Nephron (organoid): Measurements from ENCODE around the gene NUAK1.

ENCODE experiments used
- H3K27ac Mint-ChIP-seq, 3 experiments: 2 replicates each; pipeline ENCODE4 v1.8.0; 2020; ENCODE audit warnings: mixed read lengths in 3 of 3, mild to moderate bottlenecking in 2 of 3, moderate library complexity in 1 of 3
- H3K27me3 Mint-ChIP-seq: 2 replicates; pipeline ENCODE4 v1.8.0; 2021; ENCODE audit warnings: low read depth, mild to moderate bottlenecking, moderate library complexity, mixed read lengths
- H3K36me3 Mint-ChIP-seq: 2 replicates; pipeline ENCODE4 v1.8.0; 2020; ENCODE audit warnings: low read depth, mixed read lengths
- H3K4me1 Mint-ChIP-seq: 2 replicates; pipeline ENCODE4 v1.8.0; 2020; ENCODE audit warnings: mixed read lengths
- H3K4me3 Mint-ChIP-seq, 3 experiments: 2 replicates each; pipeline ENCODE4 v1.8.0; 2020; ENCODE audit warnings: mild to moderate bottlenecking in 3 of 3, mixed read lengths in 3 of 3, moderate library complexity in 2 of 3
- H3K9me3 Mint-ChIP-seq: 2 replicates; pipeline ENCODE4 v1.8.0; 2020; ENCODE audit warnings: mixed read lengths
- TF ChIP-seq, protein P1 (sequence below), 3 experiments: fragments of 200-600 bp; sonication (generic); IDR thresholded peaks; one replicate each; pipeline ENCODE4 v1.5.0; 2021; ENCODE audit warnings: antibody characterized with exemption in 3 of 3; ENCODE audit not compliant: unreplicated experiment in 3 of 3

The NUAK1 gene

GRCh38 chr12:106074706-106075392 is 63.9 kb downstream of the NUAK1 start:
- peaks cover 64% of the 10 kb centered on the region for H3K4me1 Mint-ChIP-seq
- peak overlapping the region; percentile 43 to 73 (median 56) for H3K27ac Mint-ChIP-seq
- H3K4me3 Mint-ChIP-seq, result peak overlapping the region in 1 of 3 experiments; percentile 7
- H3K36me3 Mint-ChIP-seq, result peaks cover 41% of the 10 kb centered on the region
- H3K9me3 Mint-ChIP-seq, result no peaks in the 10 kb centered on the region
- H3K27me3 Mint-ChIP-seq, result no peaks in the 10 kb centered on the region
- TF ChIP-seq, protein P1, sequence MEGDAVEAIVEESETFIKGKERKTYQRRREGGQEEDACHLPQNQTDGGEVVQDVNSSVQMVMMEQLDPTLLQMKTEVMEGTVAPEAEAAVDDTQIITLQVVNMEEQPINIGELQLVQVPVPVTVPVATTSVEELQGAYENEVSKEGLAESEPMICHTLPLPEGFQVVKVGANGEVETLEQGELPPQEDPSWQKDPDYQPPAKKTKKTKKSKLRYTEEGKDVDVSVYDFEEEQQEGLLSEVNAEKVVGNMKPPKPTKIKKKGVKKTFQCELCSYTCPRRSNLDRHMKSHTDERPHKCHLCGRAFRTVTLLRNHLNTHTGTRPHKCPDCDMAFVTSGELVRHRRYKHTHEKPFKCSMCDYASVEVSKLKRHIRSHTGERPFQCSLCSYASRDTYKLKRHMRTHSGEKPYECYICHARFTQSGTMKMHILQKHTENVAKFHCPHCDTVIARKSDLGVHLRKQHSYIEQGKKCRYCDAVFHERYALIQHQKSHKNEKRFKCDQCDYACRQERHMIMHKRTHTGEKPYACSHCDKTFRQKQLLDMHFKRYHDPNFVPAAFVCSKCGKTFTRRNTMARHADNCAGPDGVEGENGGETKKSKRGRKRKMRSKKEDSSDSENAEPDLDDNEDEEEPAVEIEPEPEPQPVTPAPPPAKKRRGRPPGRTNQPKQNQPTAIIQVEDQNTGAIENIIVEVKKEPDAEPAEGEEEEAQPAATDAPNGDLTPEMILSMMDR (IDR thresholded peaks at IDR 0.05; ENCODE audit: unreplicated experiment in 3 of 3), result no peak

- Mint-ChIP-seq H3K27ac (peak overlapping the region; percentile 43 to 73 (median 56)), H3K27me3 (no peaks in the 10 kb centered on the region), H3K9me3 (no peaks in the 10 kb centered on the region), H3K4me3 (no peak overlapping the region), H3K36me3 (peaks cover 41% of the 10 kb centered on the region), H3K4me1 (peaks cover 59% of the 10 kb centered on the region)
- TF ChIP-seq, protein P1 (IDR thresholded peaks at IDR 0.05; ENCODE audit: unreplicated experiment in 3 of 3), result no peak
Observed at GRCh38 chr12:106074361-106074705, 64.4 kb downstream of the NUAK1 start.

DNA sequence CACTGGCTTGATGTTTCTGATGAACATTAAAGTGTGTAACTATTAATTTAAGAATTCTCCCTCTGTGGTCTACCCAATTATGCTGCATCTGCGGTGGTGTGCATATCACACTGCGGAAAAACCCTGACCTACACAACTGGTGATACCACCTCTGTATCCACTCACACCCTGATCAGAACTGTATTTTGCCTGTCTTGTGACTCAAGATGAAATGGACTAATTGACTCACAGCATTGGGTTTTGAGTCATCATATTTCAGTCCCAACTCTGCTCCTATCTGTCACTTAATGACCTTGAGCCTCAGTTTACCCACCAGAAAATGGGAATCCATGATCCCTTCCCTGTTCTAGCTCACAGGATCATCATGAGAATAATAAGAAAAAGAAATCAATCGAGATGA is 65.6 kb downstream of the NUAK1 start:
- Mint-ChIP-seq H3K27ac (no peak overlapping the region), H3K27me3 (no peaks in the 10 kb centered on the region), H3K36me3 (peaks cover 40% of the 10 kb centered on the region), H3K4me3 (no peak overlapping the region), H3K9me3 (no peaks in the 10 kb centered on the region), H3K4me1 (peaks cover 52% of the 10 kb centered on the region)
- TF ChIP-seq, protein P1 (IDR thresholded peaks at IDR 0.05; ENCODE audit: unreplicated experiment in 3 of 3), result no peak

- no peak overlapping the region for H3K4me3 Mint-ChIP-seq
- no peaks in the 10 kb centered on the region for H3K9me3 Mint-ChIP-seq
Observed at GRCh38 chr12:106072751-106073150, 66.0 kb downstream of the NUAK1 start.

GRCh38 chr12:106071686-106072085 is 67.1 kb downstream of the NUAK1 start:
- Mint-ChIP-seq H3K36me3 (peaks cover 49% of the 10 kb centered on the region), H3K4me1 (peaks cover 41% of the 10 kb centered on the region), H3K27me3 (no peaks in the 10 kb centered on the region), H3K27ac (peak overlapping the region; percentile 40 to 75 (median 69)), H3K4me3 (no peak overlapping the region), H3K9me3 (no peaks in the 10 kb centered on the region)
- TF ChIP-seq, protein P1 (IDR thresholded peaks at IDR 0.05; ENCODE audit: unreplicated experiment in 3 of 3), result no peak

More at GRCh38 chr12:106072751-106073150, 66.0 kb downstream of the NUAK1 start:
- Mint-ChIP-seq H3K4me1 (peaks cover 52% of the 10 kb centered on the region), H3K27ac (peak overlapping the region; percentile 28 to 79 (median 30)), H3K27me3 (no peaks in the 10 kb centered on the region), H3K36me3 (peaks cover 44% of the 10 kb centered on the region)
- TF ChIP-seq, protein P1 (IDR thresholded peaks at IDR 0.05; ENCODE audit: unreplicated experiment in 3 of 3), result no peak

DNA sequence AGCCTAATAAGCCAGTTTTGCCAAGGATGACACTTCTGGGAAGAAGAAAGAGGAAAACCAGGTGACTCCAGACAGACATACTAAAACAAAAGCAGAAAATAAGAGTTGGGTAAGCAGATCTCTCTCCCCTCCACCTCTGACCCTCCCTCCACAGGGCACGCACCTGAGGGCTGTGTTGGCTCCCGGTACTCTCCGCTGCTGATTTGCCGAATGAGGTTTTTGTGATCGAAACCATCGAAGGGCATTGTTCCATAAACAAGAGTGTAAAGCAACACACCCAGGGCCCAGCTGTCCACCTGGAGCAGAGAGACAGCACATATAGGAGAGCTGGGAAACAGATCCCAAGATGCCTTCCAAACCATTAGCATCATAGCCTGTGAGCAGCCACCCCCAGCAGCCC is 68.1 kb downstream of the NUAK1 start:
- Mint-ChIP-seq H3K36me3 (peaks cover 59% of the 10 kb centered on the region), H3K9me3 (no peaks in the 10 kb centered on the region), H3K27ac (no peak overlapping the region), H3K4me1 (peaks cover 33% of the 10 kb centered on the region), H3K4me3 (no peak overlapping the region), H3K27me3 (no peaks in the 10 kb centered on the region)
- TF ChIP-seq, protein P1 (IDR thresholded peaks at IDR 0.05; ENCODE audit: unreplicated experiment in 3 of 3), result no peak
